Measurements from ENCODE around the gene PRR27.

DNA sequence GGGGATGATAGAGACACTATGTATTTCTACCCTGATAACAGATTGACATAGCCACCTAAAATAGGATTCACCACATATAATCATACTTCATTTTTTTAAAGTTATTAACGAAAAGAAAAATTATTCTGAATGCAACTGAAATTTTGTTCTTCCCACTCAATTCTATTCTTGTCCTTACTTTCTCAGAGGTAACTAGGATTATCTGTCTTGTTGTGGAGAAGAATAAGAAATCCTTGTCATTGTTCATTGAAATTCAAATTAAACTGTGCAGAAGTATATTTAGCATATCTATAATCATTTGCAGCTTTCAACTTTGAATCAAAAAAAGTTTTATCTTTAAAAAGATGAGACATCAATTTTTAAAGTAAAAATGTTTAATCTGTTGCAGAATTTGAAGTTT is 40.4 kb upstream of the PRR27 start:
- TF ChIP-seq EP300 (IDR thresholded peaks at IDR 0.05), result no peak
- TF ChIP-seq CTCF (IDR thresholded peaks at IDR 0.05), result no peak
- no peak for TF ChIP-seq POLR2A (IDR thresholded peaks at IDR 0.05)
- TF ChIP-seq POLR2AphosphoS5 (IDR thresholded peaks at IDR 0.05), result no peak
